Measurements from ENCODE around the gene RAD9B.
A peak's percentile ranks its signal among the peaks of the same experiment; 100 is the strongest.
"Not testable (repeated sequence)": the region's sequence is repeated elsewhere in the genome, so short reads cannot be mapped to it uniquely, and the experiment has no call there.

RAD9B gene

GRCh38 chr12:110501752-110502738 lies at the start of gene RAD9B, which contains the start of gene VPS29:
Gene RAD9B (plus strand): TSS chr12:110502331. CDS start chr12:110502338, 7 bp downstream.
Gene VPS29 (minus strand): TSS chr12:110502111. CDS start chr12:110502051, 60 bp downstream.
- DNase-seq, result peak; percentile 99

GRCh38 chr12:110453569-110454296 lies 48.4 kb upstream of the RAD9B start:
- no peak for DNase-seq

GRCh38 chr12:110458756-110459155 lies 43.4 kb upstream of the RAD9B start:
- DNase-seq, result no peak

- DNase-seq, result not testable (repeated sequence)
Observed at GRCh38 chr12:110461189-110461588, 40.9 kb upstream of the RAD9B start.

- no peak for DNase-seq
Observed at GRCh38 chr12:110465024-110465423, 37.1 kb upstream of the RAD9B start.

- not testable (repeated sequence) for DNase-seq
Observed at GRCh38 chr12:110465765-110466164, 36.4 kb upstream of the RAD9B start.

GRCh38 chr12:110466791-110467190 lies 35.3 kb upstream of the RAD9B start:
- DNase-seq, result no peak

- DNase-seq, result no peak
Observed at GRCh38 chr12:110467847-110468213, 34.3 kb upstream of the RAD9B start.

- peak; percentile 96 to 97 for DNase-seq
Observed at GRCh38 chr12:110468214-110469048, 33.7 kb upstream of the RAD9B start, which contains the start of the genes FAM216A and GPN3. Gene FAM216A (plus strand): TSS chr12:110468845. CDS start chr12:110468876, 31 bp downstream. Gene GPN3 (minus strand): TSS chr12:110468257. CDS start chr12:110468203, 54 bp downstream.

- DNase-seq, result no peak
Observed at GRCh38 chr12:110475426-110475825, 26.7 kb upstream of the RAD9B start.

GRCh38 chr12:110498984-110499706 lies 3.0 kb upstream of the RAD9B start:
- DNase-seq, result no peak

- DNase-seq, result peak in 1 of 2 donors; percentile 30
Observed at GRCh38 chr12:110501399-110501751, 756 bp upstream of the RAD9B start.

- DNase-seq, result no peak
Observed at GRCh38 chr12:110503432-110503831, 1.3 kb downstream of the RAD9B start.

GRCh38 chr12:110505332-110505731 lies 3.2 kb downstream of the RAD9B start:
- DNase-seq, result no peak

- no peak for DNase-seq
Observed at GRCh38 chr12:110508071-110508586, 6.0 kb downstream of the RAD9B start.

- DNase-seq, result no peak
Observed at GRCh38 chr12:110513842-110514241, 11.7 kb downstream of the RAD9B start.

- no peak for DNase-seq
Observed at GRCh38 chr12:110514363-110514762, 12.2 kb downstream of the RAD9B start.

- no peak for DNase-seq
Observed at GRCh38 chr12:110516995-110517394, 14.9 kb downstream of the RAD9B start.

- not testable (repeated sequence) for DNase-seq
Observed at GRCh38 chr12:110518014-110518413, 15.9 kb downstream of the RAD9B start.

GRCh38 chr12:110520876-110521712 lies 19.0 kb downstream of the RAD9B start:
- not testable (repeated sequence) for DNase-seq
